ENCODE results near the gene CLMP.

CLMP gene

GRCh38 chr11:123190518-123190917 lies 4.5 kb downstream of the CLMP start:
- Histone ChIP-seq H3K18ac (ENCODE audit: low read length) (no peak overlapping the region), H3K4me2 (ENCODE audit: low read length) (no peak overlapping the region), H2AK5ac (ENCODE audit: low read length) (no peak overlapping the region), H2BK120ac (ENCODE audit: insufficient read depth, low read length, poor library complexity) (no peak overlapping the region), H4K8ac (ENCODE audit: low read depth, low read length) (no peak overlapping the region), H3K14ac (ENCODE audit: low read length) (no peak overlapping the region), H3K79me2 (ENCODE audit: control insufficient read depth, insufficient read depth, low read length, poor library complexity) (peaks cover 16% of the 10 kb centered on the region), H2AFZ (ENCODE audit: insufficient read depth, low read length, poor library complexity) (no peak overlapping the region), H4K91ac (ENCODE audit: low read depth, low read length) (no peak overlapping the region), H3K23ac (ENCODE audit: low read length) (no peak overlapping the region), H3K9me3 (ENCODE audit: insufficient read depth, low read depth, low read length) (no peaks in the 10 kb centered on the region), H4K12ac (ENCODE audit: low read depth, low read length) (no peak overlapping the region), H3K9ac (ENCODE audit: low read length) (no peak overlapping the region), H2BK5ac (ENCODE audit: low read depth, low read length, poor library complexity) (no peak overlapping the region), H3K4ac (ENCODE audit: low read depth, low read length) (no peak overlapping the region), H3K36me3 (ENCODE audit: control insufficient read depth in 1 of 2, insufficient read depth in 2 of 2, low read length in 2 of 2) (peaks cover 0 to 2% of the 10 kb centered on the region in 2 experiments), H3K27ac (ENCODE audit: low read depth, low read length) (no peak overlapping the region), H3K79me1 (ENCODE audit: low read length) (peaks cover 17% of the 10 kb centered on the region), H3K4me3 (ENCODE audit: low read depth, low read length) (no peak overlapping the region), H3K27me3 (ENCODE audit: insufficient read depth, low read length) (no peaks in the 10 kb centered on the region), H3K4me1 (ENCODE audit: control insufficient read depth in 1 of 2, insufficient read depth in 2 of 2, low read length in 2 of 2) (peaks cover 11 to 12% of the 10 kb centered on the region in 2 experiments), H2BK12ac (ENCODE audit: low read length) (no peak overlapping the region)
- DNase-seq: no peak
- WGBS (ENCODE audit: extremely low coverage, insufficient coverage, insufficient read length): no CpG with 5 or more reads among the region's 3 CpGs

GRCh38 chr11:123188508-123189165 lies 6.4 kb downstream of the CLMP start:
- Histone ChIP-seq H3K23ac (ENCODE audit: low read length) (no peak overlapping the region), H3K9ac (ENCODE audit: low read length) (no peak overlapping the region), H3K4me1 (ENCODE audit: control insufficient read depth in 1 of 2, insufficient read depth in 2 of 2, low read length in 2 of 2) (peaks cover 8 to 16% of the 10 kb centered on the region in 2 experiments), H3K4me2 (ENCODE audit: low read length) (no peak overlapping the region), H2BK12ac (ENCODE audit: low read length) (peak overlapping the region; percentile 3), H3K27me3 (ENCODE audit: insufficient read depth, low read length) (no peaks in the 10 kb centered on the region), H3K4ac (ENCODE audit: low read depth, low read length) (peak overlapping the region; percentile 31), H3K4me3 (ENCODE audit: low read depth, low read length) (no peak overlapping the region), H3K18ac (ENCODE audit: low read length) (peak overlapping the region; percentile 43), H3K9me3 (ENCODE audit: insufficient read depth, low read depth, low read length) (no peaks in the 10 kb centered on the region), H2AFZ (ENCODE audit: insufficient read depth, low read length, poor library complexity) (no peak overlapping the region), H3K14ac (ENCODE audit: low read length) (peak overlapping the region; percentile 55), H2BK120ac (ENCODE audit: insufficient read depth, low read length, poor library complexity) (no peak overlapping the region), H4K8ac (ENCODE audit: low read depth, low read length) (peak overlapping the region; percentile 7), H3K36me3 (ENCODE audit: control insufficient read depth in 1 of 2, insufficient read depth in 2 of 2, low read length in 2 of 2) (peaks cover 0 to 2% of the 10 kb centered on the region in 2 experiments), H4K91ac (ENCODE audit: low read depth, low read length) (no peak overlapping the region), H2BK5ac (ENCODE audit: low read depth, low read length, poor library complexity) (no peak overlapping the region), H2AK5ac (ENCODE audit: low read length) (no peak overlapping the region), H3K27ac (ENCODE audit: low read depth, low read length) (no peak overlapping the region), H4K12ac (ENCODE audit: low read depth, low read length) (no peak overlapping the region), H3K79me2 (ENCODE audit: control insufficient read depth, insufficient read depth, low read length, poor library complexity) (peaks cover 5% of the 10 kb centered on the region), H3K79me1 (ENCODE audit: low read length) (peaks cover 6% of the 10 kb centered on the region)
- no CpG with 5 or more reads among the region's 5 CpGs for WGBS (ENCODE audit: extremely low coverage, insufficient coverage, insufficient read length)
- DNase-seq: no peak

- Histone ChIP-seq H4K91ac (ENCODE audit: low read depth, low read length) (no peak overlapping the region), H3K23ac (ENCODE audit: low read length) (no peak overlapping the region), H3K27me3 (ENCODE audit: insufficient read depth, low read length) (no peaks in the 10 kb centered on the region), H2BK5ac (ENCODE audit: low read depth, low read length, poor library complexity) (no peak overlapping the region), H2AFZ (ENCODE audit: insufficient read depth, low read length, poor library complexity) (no peak overlapping the region), H4K12ac (ENCODE audit: low read depth, low read length) (no peak overlapping the region), H3K9me3 (ENCODE audit: insufficient read depth, low read depth, low read length) (no peaks in the 10 kb centered on the region), H3K18ac (ENCODE audit: low read length) (peak overlapping the region; percentile 43), H3K79me1 (ENCODE audit: low read length) (peaks cover 5% of the 10 kb centered on the region), H3K4ac (ENCODE audit: low read depth, low read length) (peak overlapping the region; percentile 31), H3K79me2 (ENCODE audit: control insufficient read depth, insufficient read depth, low read length, poor library complexity) (peaks cover 6% of the 10 kb centered on the region), H3K36me3 (ENCODE audit: control insufficient read depth in 1 of 2, insufficient read depth in 2 of 2, low read length in 2 of 2) (peaks cover 0 to 2% of the 10 kb centered on the region in 2 experiments), H3K4me3 (ENCODE audit: low read depth, low read length) (no peak overlapping the region), H3K9ac (ENCODE audit: low read length) (no peak overlapping the region), H3K14ac (ENCODE audit: low read length) (peak overlapping the region; percentile 55), H2BK120ac (ENCODE audit: insufficient read depth, low read length, poor library complexity) (no peak overlapping the region), H3K4me2 (ENCODE audit: low read length) (no peak overlapping the region), H4K8ac (ENCODE audit: low read depth, low read length) (peak overlapping the region; percentile 7), H2AK5ac (ENCODE audit: low read length) (no peak overlapping the region), H3K27ac (ENCODE audit: low read depth, low read length) (no peak overlapping the region), H2BK12ac (ENCODE audit: low read length) (peak overlapping the region; percentile 3), H3K4me1 (ENCODE audit: control insufficient read depth in 1 of 2, insufficient read depth in 2 of 2, low read length in 2 of 2) (peaks cover 8 to 15% of the 10 kb centered on the region in 2 experiments)
- no CpG with 5 or more reads among the region's 17 CpGs for WGBS (ENCODE audit: extremely low coverage, insufficient coverage, insufficient read length)
- DNase-seq: no peak
Measured at GRCh38 chr11:123187665-123188507, 7.2 kb downstream of the CLMP start.

- Histone ChIP-seq H3K4ac (ENCODE audit: low read depth, low read length) (no peak overlapping the region), H3K36me3 (ENCODE audit: control insufficient read depth in 1 of 2, insufficient read depth in 2 of 2, low read length in 2 of 2) (peaks cover 0 to 2% of the 10 kb centered on the region in 2 experiments), H3K4me1 (ENCODE audit: control insufficient read depth in 1 of 2, insufficient read depth in 2 of 2, low read length in 2 of 2) (peaks cover 8 to 15% of the 10 kb centered on the region in 2 experiments), H3K79me2 (ENCODE audit: control insufficient read depth, insufficient read depth, low read length, poor library complexity) (peaks cover 5% of the 10 kb centered on the region), H3K79me1 (ENCODE audit: low read length) (peaks cover 5% of the 10 kb centered on the region), H3K4me2 (ENCODE audit: low read length) (no peak overlapping the region), H3K27ac (ENCODE audit: low read depth, low read length) (no peak overlapping the region), H3K27me3 (ENCODE audit: insufficient read depth, low read length) (no peaks in the 10 kb centered on the region), H4K8ac (ENCODE audit: low read depth, low read length) (no peak overlapping the region), H2BK5ac (ENCODE audit: low read depth, low read length, poor library complexity) (no peak overlapping the region), H2AK5ac (ENCODE audit: low read length) (no peak overlapping the region), H3K9ac (ENCODE audit: low read length) (no peak overlapping the region), H3K18ac (ENCODE audit: low read length) (no peak overlapping the region), H3K14ac (ENCODE audit: low read length) (no peak overlapping the region), H2BK120ac (ENCODE audit: insufficient read depth, low read length, poor library complexity) (no peak overlapping the region), H3K9me3 (ENCODE audit: insufficient read depth, low read depth, low read length) (no peaks in the 10 kb centered on the region), H4K12ac (ENCODE audit: low read depth, low read length) (no peak overlapping the region), H2BK12ac (ENCODE audit: low read length) (no peak overlapping the region), H4K91ac (ENCODE audit: low read depth, low read length) (no peak overlapping the region), H3K23ac (ENCODE audit: low read length) (no peak overlapping the region), H3K4me3 (ENCODE audit: low read depth, low read length) (no peak overlapping the region), H2AFZ (ENCODE audit: insufficient read depth, low read length, poor library complexity) (no peak overlapping the region)
- DNase-seq: no peak
- no CpG with 5 or more reads among the region's 4 CpGs for WGBS (ENCODE audit: extremely low coverage, insufficient coverage, insufficient read length)
Measured at GRCh38 chr11:123187248-123187647, 7.8 kb downstream of the CLMP start.
